Transverse colon (tissue), 4 donors: ENCODE measurements around the gene MAPKAPK2. TPM values are rescaled to one million over a fixed set of nuclear protein-coding genes. Genes with fewer than 3 reads are reported as not detected.

Experiments used
- DNase-seq: peaks from one replicate; pipeline ENCODE4 v3.0.0-alpha.2; 2019
- H3K27ac ChIP-seq, 4 donors: fragments of 200-600 bp; sonication (generic); 2 replicates each; pipeline ENCODE4 v1.5.1; 2016 to 2018; ENCODE audit warnings: inconsistent platforms in 4 of 4
- H3K27me3 ChIP-seq: fragments of 200-600 bp; sonication (generic); 2 replicates; pipeline ENCODE4 v1.5.1; 2017; ENCODE audit warnings: inconsistent platforms
- H3K36me3 ChIP-seq, 4 donors: fragments of 200-600 bp; sonication (generic); 2 replicates each; pipeline ENCODE4 v1.5.1; 2017 to 2019; ENCODE audit warnings: inconsistent platforms in 4 of 4
- H3K4me1 ChIP-seq, 4 donors: fragments of 200-600 bp; sonication (generic); 2 replicates each; pipeline ENCODE4 v1.5.1; 2017 to 2020; ENCODE audit warnings: inconsistent platforms in 4 of 4
- H3K4me3 ChIP-seq, 4 donors: fragments of 200-600 bp; sonication (generic); 1 replicate in 1 of 4; 2 replicates in 3 of 4; pipeline versions ENCODE4 v1.5.1 to v1.6.1; 2017 to 2019; ENCODE audit warnings: inconsistent platforms in 4 of 4
- H3K9me3 ChIP-seq, 2 donors: fragments of 200-600 bp; sonication (generic); 2 replicates each; pipeline ENCODE4 v1.5.1; 2017 to 2019; ENCODE audit warnings: inconsistent platforms in 2 of 2
- EP300 ChIP-seq: sonication (generic); formaldehyde crosslinking; IDR thresholded peaks from one replicate; pipeline ENCODE4 v1.6.1; 2017; ENCODE audit warnings: antibody characterized with exemption, low read depth
- POLR2A ChIP-seq: fragments of 450-650 bp; IDR thresholded peaks from one replicate; pipeline ENCODE4 v1.6.1; 2016; ENCODE audit warnings: antibody characterized with exemption, mild to moderate bottlenecking, moderate library complexity
- POLR2AphosphoS5 ChIP-seq, 3 donors: sonication (generic); formaldehyde crosslinking; IDR thresholded peaks; one replicate each; pipeline ENCODE4 v1.6.1; 2016; ENCODE audit warnings: antibody characterized with exemption in 3 of 3
- WGBS, 2 donors: methylation state at CpG; one replicate each; pipeline ENCODE4 v1.1.5; 2018; ENCODE audit warnings: low coverage in 1 of 2; 5-methylcytosine and 5-hydroxymethylcytosine counted together
- in situ Hi-C, 4 donors: fragments of 200-750 bp; cut with MboI; loops; one replicate each; pipeline versions ENCODE4 v1.15.0 to v1.15.1; 2017; ENCODE audit warnings: low sequenced_read_pairs in 3 of 4, low pct_ligation_motif_present in 1 of 4, low pct_unique_long_range_greater_than_20kb in 1 of 4
- intact Hi-C: fragments of 100-400 bp; cut with DNase I; formaldehyde crosslinking; loops from one replicate; pipeline ENCODE4 v1.15.1; 2023; ENCODE audit warnings: low total_unique reads
- total RNA-seq, 4 donors: library from RNA; depleted of rRNA; stranded (reverse); fragments of >200 nt; gene quantifications; one replicate each; pipeline ENCODE4 v1.1.0, GENCODE V29; 2016
- TF ChIP-seq, protein P1 (sequence below), 5 experiments: fragments of 200-600 bp in 3 of 5; fragments of 450-650 bp in 2 of 5; sonication (generic) in 3 of 5; IDR thresholded peaks; 1 replicate in 2 of 5; 2 replicates in 3 of 5; pipeline ENCODE4 v1.5.1; 2016 to 2017; ENCODE audit warnings: antibody characterized with exemption in 5 of 5, inconsistent platforms in 3 of 5, mild to moderate bottlenecking in 2 of 5, moderate library complexity in 1 of 5

Gene MAPKAPK2
- total RNA-seq: 10 to 100 TPM; 47.0 to 74.8 (median 52.2) TPM

GRCh38 chr1:206684478-206685333, at the start of gene MAPKAPK2:
MAPKAPK2 (plus strand) TSS chr1:206684905; CDS start chr1:206685230, 325 bp downstream.
- Histone ChIP-seq H3K36me3 (no peaks in the 10 kb centered on the region), H3K4me3 (peak within 1 kb of the TSS; percentile 76 to 94 (median 86)), H3K27me3 (no peaks in the 10 kb centered on the region), H3K9me3 (no peaks in the 10 kb centered on the region), H3K4me1 (peaks cover 22 to 53% (median 36%) of the 10 kb centered on the region in 4 donors), H3K27ac (peak within 1 kb of the TSS; percentile 96 to 99 (median 98))
- intact Hi-C loops (no loop called here), in situ Hi-C loops (no loop called here)
- TF ChIP-seq POLR2AphosphoS5 (IDR thresholded peaks at IDR 0.05) (peak; percentile 50 to 86 (median 75)), POLR2A (no peak)
- peak; percentile 82 for DNase-seq
- 3% methylated on average over 14 of the region's 82 CpGs; no CpG with 5 or more reads in 1 of the 2 donors for WGBS, 2 donors

DNA sequence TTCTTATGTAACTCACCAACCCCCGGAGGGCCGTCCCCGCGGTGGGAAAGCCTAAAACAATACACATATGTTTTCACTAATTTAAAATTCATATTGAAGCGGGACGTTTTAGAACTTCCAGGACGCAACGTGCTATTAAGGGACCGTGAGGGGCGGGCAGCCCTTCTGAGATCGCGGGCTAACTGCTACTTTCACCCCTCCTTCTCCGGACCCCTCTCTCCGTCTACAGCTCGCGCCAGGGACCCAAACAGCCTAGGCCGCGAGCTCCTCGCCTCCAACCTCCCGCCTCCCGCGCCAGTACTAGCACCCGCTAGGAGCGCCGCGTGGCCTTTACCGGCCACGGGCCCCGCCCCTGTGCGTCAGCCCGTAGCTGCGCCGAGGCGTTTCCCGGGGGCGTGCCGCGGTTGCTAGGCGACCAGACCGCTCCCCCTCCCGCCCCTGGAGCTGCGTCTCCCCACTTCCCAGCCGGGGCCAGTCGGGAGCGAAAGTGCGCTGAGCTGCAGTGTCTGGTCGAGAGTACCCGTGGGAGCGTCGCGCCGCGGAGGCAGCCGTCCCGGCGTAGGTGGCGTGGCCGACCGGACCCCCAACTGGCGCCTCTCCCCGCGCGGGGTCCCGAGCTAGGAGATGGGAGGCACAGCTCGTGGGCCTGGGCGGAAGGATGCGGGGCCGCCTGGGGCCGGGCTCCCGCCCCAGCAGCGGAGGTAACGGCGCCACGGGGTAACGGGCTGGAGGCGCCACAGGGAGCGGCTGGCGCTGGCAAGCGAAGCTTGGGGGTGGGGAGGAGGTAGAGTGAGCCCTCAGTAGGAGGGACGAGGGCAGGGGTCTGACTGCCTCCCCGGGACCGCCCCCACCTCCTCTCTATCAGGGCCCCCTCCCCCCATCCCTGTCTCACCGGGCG, 49.4 kb upstream of the MAPKAPK2 start, which contains the start of gene DYRK3:
Gene DYRK3 (plus strand): TSS at position 457 of the 898 bp plus-strand sequence. CDS start 168 bp downstream, at position 625.
- in situ Hi-C loops (loop anchor here in 3 of 4 donors (10.0 to 25.0 kb wide), 2 partner anchors 277 to 279 kb away; partner anchors contain the start of gene FCMR (in 1 of the 3)), intact Hi-C loops (loop anchor here (2.0 to 10.0 kb wide), 2 partner anchors 29 to 279 kb away; no protein-coding TSS in a partner anchor)
- 0 to 1% methylated on average over 4 to 65 of the region's 84 CpGs for WGBS, 2 donors
- TF ChIP-seq, protein P1, sequence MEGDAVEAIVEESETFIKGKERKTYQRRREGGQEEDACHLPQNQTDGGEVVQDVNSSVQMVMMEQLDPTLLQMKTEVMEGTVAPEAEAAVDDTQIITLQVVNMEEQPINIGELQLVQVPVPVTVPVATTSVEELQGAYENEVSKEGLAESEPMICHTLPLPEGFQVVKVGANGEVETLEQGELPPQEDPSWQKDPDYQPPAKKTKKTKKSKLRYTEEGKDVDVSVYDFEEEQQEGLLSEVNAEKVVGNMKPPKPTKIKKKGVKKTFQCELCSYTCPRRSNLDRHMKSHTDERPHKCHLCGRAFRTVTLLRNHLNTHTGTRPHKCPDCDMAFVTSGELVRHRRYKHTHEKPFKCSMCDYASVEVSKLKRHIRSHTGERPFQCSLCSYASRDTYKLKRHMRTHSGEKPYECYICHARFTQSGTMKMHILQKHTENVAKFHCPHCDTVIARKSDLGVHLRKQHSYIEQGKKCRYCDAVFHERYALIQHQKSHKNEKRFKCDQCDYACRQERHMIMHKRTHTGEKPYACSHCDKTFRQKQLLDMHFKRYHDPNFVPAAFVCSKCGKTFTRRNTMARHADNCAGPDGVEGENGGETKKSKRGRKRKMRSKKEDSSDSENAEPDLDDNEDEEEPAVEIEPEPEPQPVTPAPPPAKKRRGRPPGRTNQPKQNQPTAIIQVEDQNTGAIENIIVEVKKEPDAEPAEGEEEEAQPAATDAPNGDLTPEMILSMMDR (IDR thresholded peaks at IDR 0.05): peak in 3 of 5 experiments; percentile 7 to 37 (median 11)
- TF ChIP-seq POLR2AphosphoS5 (IDR thresholded peaks at IDR 0.05) (peak; percentile 95 to 99 (median 96)), POLR2A (peak; percentile 79), EP300 (no peak)
- DNase-seq: peak; percentile 96
- Histone ChIP-seq H3K27me3 (peaks cover 21% of the 10 kb centered on the region), H3K4me3 (peak within 1 kb of the TSS; percentile 48 to 89 (median 72)), H3K36me3 (no peaks in the 10 kb centered on the region), H3K9me3 (no peaks in the 10 kb centered on the region), H3K27ac (peak within 1 kb of the TSS; percentile 77 to 85 (median 82)), H3K4me1 (peaks cover 6 to 36% (median 18%) of the 10 kb centered on the region in 4 donors)

DNA sequence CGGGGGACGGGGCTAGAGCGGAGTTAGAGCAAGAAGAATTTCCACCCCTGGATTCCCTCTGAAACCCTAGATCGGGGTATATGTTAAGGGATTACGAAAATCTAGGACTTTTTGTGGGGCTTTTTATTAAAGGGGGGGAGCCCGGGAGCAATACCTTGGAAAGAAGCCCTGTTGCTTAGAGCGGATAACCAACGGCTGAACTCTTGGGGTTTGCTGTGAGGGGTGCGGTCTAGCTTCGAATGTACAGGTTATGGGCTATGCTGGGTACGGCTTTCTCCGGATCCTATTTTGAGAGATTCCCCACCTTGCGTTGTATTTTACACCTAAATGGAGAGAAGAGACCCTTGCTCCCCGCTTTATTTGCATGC, 48.7 kb upstream of the MAPKAPK2 start:
- H3K4me3 ChIP-seq: peak overlapping the region; percentile 48 to 89 (median 72)
- intact Hi-C loops: loop anchor here (2.0 to 10.0 kb wide), 2 partner anchors 29 to 279 kb away; no protein-coding TSS in a partner anchor
- no peak for DNase-seq
- H3K4me1 ChIP-seq: peaks cover 6 to 36% (median 18%) of the 10 kb centered on the region in 4 donors
- H3K9me3 ChIP-seq: no peaks in the 10 kb centered on the region
- H3K36me3 ChIP-seq: no peaks in the 10 kb centered on the region
- WGBS, 2 donors: 5 to 60% methylated on average over 1 to 14 of the region's 14 CpGs
- H3K27me3 ChIP-seq: peaks cover 21% of the 10 kb centered on the region
- TF ChIP-seq POLR2AphosphoS5 (IDR thresholded peaks at IDR 0.05) (no peak), POLR2A (no peak), EP300 (no peak)
- TF ChIP-seq, protein P1 (IDR thresholded peaks at IDR 0.05): no peak
- in situ Hi-C loops: loop anchor here in 3 of 4 donors (10.0 to 25.0 kb wide), 2 partner anchors 276 to 279 kb away; partner anchors contain the start of gene FCMR (in 1 of the 3)
- peak overlapping the region; percentile 77 to 85 (median 82) for H3K27ac ChIP-seq

DNA sequence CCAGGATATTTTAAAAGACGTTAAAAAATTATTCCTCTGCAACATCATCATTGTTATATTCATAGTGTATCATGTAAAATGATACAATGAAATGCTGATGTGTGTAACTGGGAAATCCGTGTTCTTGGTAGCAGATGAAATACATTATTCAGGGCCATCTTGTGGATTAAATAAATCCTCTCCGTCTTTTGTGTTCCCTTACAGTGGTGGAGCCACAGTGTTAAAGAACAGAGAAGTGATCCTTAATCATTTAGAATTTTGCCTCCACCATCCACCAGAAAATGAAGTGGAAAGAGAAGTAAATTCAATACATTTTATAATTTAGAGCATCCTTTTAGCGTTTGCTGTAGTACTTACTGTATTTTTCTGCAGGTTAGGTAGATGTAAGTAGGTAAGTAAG, 48.0 kb upstream of the MAPKAPK2 start:
- no peak for DNase-seq
- intact Hi-C loops (loop anchor here (10.0 kb wide), 1 partner anchor 278 kb away; no protein-coding TSS in a partner anchor), in situ Hi-C loops (loop anchor here in 3 of 4 donors (10.0 to 25.0 kb wide), 2 partner anchors 276 to 278 kb away; partner anchors contain the start of gene FCMR (in 1 of the 3))
- WGBS, 2 donors: 54 to 69% methylated on average over 4 of the region's 4 CpGs
- Histone ChIP-seq H3K4me3 (peak overlapping the region in 1 of 4 donors; percentile 89), H3K9me3 (no peaks in the 10 kb centered on the region), H3K4me1 (peaks cover 6 to 36% (median 18%) of the 10 kb centered on the region in 4 donors), H3K36me3 (no peaks in the 10 kb centered on the region), H3K27me3 (peaks cover 21% of the 10 kb centered on the region), H3K27ac (peak overlapping the region in 1 of 4 donors; percentile 85)
- TF ChIP-seq, protein P1 (IDR thresholded peaks at IDR 0.05): no peak
- TF ChIP-seq POLR2AphosphoS5 (IDR thresholded peaks at IDR 0.05) (no peak), POLR2A (no peak), EP300 (no peak)
